DOHH2 (cell line): ENCODE results near the gene FBRSL1.

Experiments used
- H3F3A ChIP-seq: fragments of 200-600 bp; sonication (generic), shearing (Covaris generic); 2 replicates; pipeline ENCODE4 v1.6.0; 2016; ENCODE audit warnings: antibody characterized with exemption, mild to moderate bottlenecking; ENCODE audit not compliant: control insufficient read depth, insufficient read depth
- H3K27ac ChIP-seq: fragments of 200-600 bp; sonication (generic); 2 replicates; pipeline ENCODE4 v1.5.1; 2014; ENCODE audit warnings: low read depth, mild to moderate bottlenecking, low read length, moderate library complexity
- H3K27me3 ChIP-seq: fragments of 200-600 bp; sonication (generic); 2 replicates; pipeline ENCODE4 v1.6.1; 2014; ENCODE audit warnings: mild to moderate bottlenecking, low read length, mixed read lengths; ENCODE audit not compliant: control insufficient read depth
- H3K36me3 ChIP-seq: fragments of 200-600 bp; sonication (generic); 2 replicates; pipeline ENCODE4 v1.6.1; 2014; ENCODE audit warnings: mild to moderate bottlenecking, low read length, moderate library complexity, mixed read lengths; ENCODE audit not compliant: control insufficient read depth
- H3K4me1 ChIP-seq: fragments of 200-600 bp; sonication (generic); 2 replicates; pipeline ENCODE4 v1.6.1; 2014; ENCODE audit warnings: mild to moderate bottlenecking, low read length, mixed read lengths; ENCODE audit not compliant: control insufficient read depth
- H3K4me2 ChIP-seq: fragments of 200-600 bp; sonication (generic); 2 replicates; pipeline ENCODE4 v1.6.0; 2014; ENCODE audit warnings: mild to moderate bottlenecking, low read length, moderate library complexity
- H3K4me3 ChIP-seq: fragments of 200-600 bp; sonication (generic); 2 replicates; pipeline ENCODE4 v1.5.1; 2014; ENCODE audit warnings: mild to moderate bottlenecking, low read length, mixed read lengths
- H3K79me2 ChIP-seq: fragments of 200-600 bp; sonication (generic); 2 replicates; pipeline ENCODE4 v1.6.1; 2014; ENCODE audit warnings: mild to moderate bottlenecking, low read length, mixed read lengths; ENCODE audit not compliant: control insufficient read depth
- H3K9me2 ChIP-seq: fragments of 200-600 bp; sonication (generic); replicated peaks from 2 replicates; pipeline ENCODE4 v1.6.1; 2014; ENCODE audit warnings: mild to moderate bottlenecking, low read length, mixed read lengths; ENCODE audit not compliant: control insufficient read depth
- H3K9me3 ChIP-seq: fragments of 200-600 bp; sonication (generic); 2 replicates; pipeline ENCODE4 v1.6.1; 2014; ENCODE audit warnings: antibody characterized with exemption, low read length, mixed read lengths; ENCODE audit not compliant: control insufficient read depth, insufficient read depth
- H4K20me1 ChIP-seq: fragments of 200-600 bp; sonication (generic); 2 replicates; pipeline ENCODE4 v1.6.0; 2014; ENCODE audit warnings: low read depth, mild to moderate bottlenecking, antibody characterized with exemption, low read length, moderate library complexity; ENCODE audit not compliant: control insufficient read depth, insufficient read depth
- EZH2phosphoT487 ChIP-seq: fragments of 200-600 bp; sonication (generic); IDR thresholded peaks from 2 replicates; pipeline ENCODE4 v1.6.1; 2017; ENCODE audit warnings: borderline replicate concordance, mild to moderate bottlenecking, antibody characterized with exemption, low read length, moderate library complexity, mixed read lengths
- TF ChIP-seq, protein P1 (sequence below): fragments of 200-600 bp; sonication (generic); IDR thresholded peaks from one replicate; pipeline ENCODE4 v1.5.1; 2014; ENCODE audit warnings: antibody characterized with exemption, mild to moderate bottlenecking, low read depth, low read length; ENCODE audit not compliant: poor library complexity, severe bottlenecking

The FBRSL1 gene

GRCh38 chr12:132471011-132471857, 18.7 kb upstream of the FBRSL1 start:
- Histone ChIP-seq H3K4me2 (peak overlapping the region; percentile 57), H3F3A (peaks cover 40% of the 10 kb centered on the region), H3K27me3 (no peaks in the 10 kb centered on the region), H3K27ac (peak overlapping the region; percentile 100), H3K36me3 (peaks cover 2% of the 10 kb centered on the region; the same call in 1 of the 2 replicates), H3K4me3 (peak overlapping the region; percentile 18), H4K20me1 (no peaks in the 10 kb centered on the region), H3K4me1 (peaks cover 75% of the 10 kb centered on the region), H3K9me3 (peaks cover 16% of the 10 kb centered on the region; the same call in 1 of the 2 replicates), H3K79me2 (no peaks in the 10 kb centered on the region), H3K9me2 (no peaks in the 10 kb centered on the region)
- TF ChIP-seq, protein P1, sequence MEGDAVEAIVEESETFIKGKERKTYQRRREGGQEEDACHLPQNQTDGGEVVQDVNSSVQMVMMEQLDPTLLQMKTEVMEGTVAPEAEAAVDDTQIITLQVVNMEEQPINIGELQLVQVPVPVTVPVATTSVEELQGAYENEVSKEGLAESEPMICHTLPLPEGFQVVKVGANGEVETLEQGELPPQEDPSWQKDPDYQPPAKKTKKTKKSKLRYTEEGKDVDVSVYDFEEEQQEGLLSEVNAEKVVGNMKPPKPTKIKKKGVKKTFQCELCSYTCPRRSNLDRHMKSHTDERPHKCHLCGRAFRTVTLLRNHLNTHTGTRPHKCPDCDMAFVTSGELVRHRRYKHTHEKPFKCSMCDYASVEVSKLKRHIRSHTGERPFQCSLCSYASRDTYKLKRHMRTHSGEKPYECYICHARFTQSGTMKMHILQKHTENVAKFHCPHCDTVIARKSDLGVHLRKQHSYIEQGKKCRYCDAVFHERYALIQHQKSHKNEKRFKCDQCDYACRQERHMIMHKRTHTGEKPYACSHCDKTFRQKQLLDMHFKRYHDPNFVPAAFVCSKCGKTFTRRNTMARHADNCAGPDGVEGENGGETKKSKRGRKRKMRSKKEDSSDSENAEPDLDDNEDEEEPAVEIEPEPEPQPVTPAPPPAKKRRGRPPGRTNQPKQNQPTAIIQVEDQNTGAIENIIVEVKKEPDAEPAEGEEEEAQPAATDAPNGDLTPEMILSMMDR, result no peak
- TF ChIP-seq EZH2phosphoT487, result no peak

GRCh38 chr12:132471858-132472255, 18.1 kb upstream of the FBRSL1 start:
- H3F3A ChIP-seq, result peaks cover 34% of the 10 kb centered on the region
- H3K4me3 ChIP-seq, result peak overlapping the region; percentile 18; the same call in 1 of the 2 replicates
- H4K20me1 ChIP-seq, result no peaks in the 10 kb centered on the region
- peak overlapping the region; percentile 57 for H3K4me2 ChIP-seq
- H3K36me3 ChIP-seq, result peaks cover 2% of the 10 kb centered on the region; the same call in 1 of the 2 replicates
- no peaks in the 10 kb centered on the region for H3K9me2 ChIP-seq
- no peaks in the 10 kb centered on the region for H3K27me3 ChIP-seq
- H3K27ac ChIP-seq, result peak overlapping the region; percentile 100
- peaks cover 75% of the 10 kb centered on the region for H3K4me1 ChIP-seq
- no peaks in the 10 kb centered on the region for H3K79me2 ChIP-seq
- TF ChIP-seq, protein P1, result no peak
- TF ChIP-seq EZH2phosphoT487, result no peak
- peaks cover 10% of the 10 kb centered on the region; the same call in 1 of the 2 replicates for H3K9me3 ChIP-seq

GRCh38 chr12:132472386-132472785, 17.6 kb upstream of the FBRSL1 start:
- Histone ChIP-seq H4K20me1 (no peaks in the 10 kb centered on the region), H3K4me3 (no peak overlapping the region; the same call in 1 of the 2 replicates), H3K9me2 (no peaks in the 10 kb centered on the region), H3K27me3 (no peaks in the 10 kb centered on the region), H3K27ac (peak overlapping the region; percentile 100), H3K4me1 (peaks cover 73% of the 10 kb centered on the region), H3K4me2 (peak overlapping the region; percentile 57), H3K9me3 (peaks cover 4% of the 10 kb centered on the region; the same call in 1 of the 2 replicates), H3F3A (peaks cover 28% of the 10 kb centered on the region), H3K36me3 (peaks cover under 1% of the 10 kb centered on the region; the same call in 1 of the 2 replicates), H3K79me2 (no peaks in the 10 kb centered on the region)
- TF ChIP-seq EZH2phosphoT487, result no peak
- TF ChIP-seq, protein P1, result no peak
